Right ventricle myocardium superior (tissue), 1 donor: Measurements from ENCODE around the gene TBX5. TPM values are rescaled to one million over a fixed set of nuclear protein-coding genes. Genes with fewer than 3 reads are reported as not detected.

Source experiments
- ATAC-seq: fragments of 200-7000 bp; cut with Tn5 transposase; one replicate; pipeline ENCODE4 v1.9.1; 2020; ENCODE audit warnings: mild to moderate bottlenecking; ENCODE audit not compliant: poor library complexity
- DNase-seq: peaks from one replicate; pipeline ENCODE4 v3.0.0-alpha.2; 2020
- intact Hi-C: fragments of 100-400 bp; cut with DNase I; formaldehyde crosslinking; loops from one replicate; pipeline ENCODE4 v1.11.2; 2022
- long read RNA-seq: library from polyadenylated mRNA; unstranded; transcript quantifications from one replicate; pipeline ENCODE4 v2.0.0, GENCODE V29; 2021
- total RNA-seq: library from RNA; stranded (reverse); fragmentation: NEBNext Ultra II Directional; extraction: Animal tissue kit (Norgen Biotek cat#: 25700); gene quantifications from one replicate; pipeline ENCODE4 v1.2.1, GENCODE V29; 2021
- donor health status: DM: no; HTN: yes; CAD: no; lungs with severe emphysema.

The TBX5 gene
- 66.6 TPM for total RNA-seq
- long read RNA-seq, transcript TBX5-203 (9 exons, 2,203 nt): major isoform, 46 of 83 reads
- long read RNA-seq, partial matches to known transcripts: 26 of 83 reads
- long read RNA-seq, other reads (novel, unspliced or antisense): 10 of 83 reads

GRCh38 chr12:114405519-114406271, at the start of gene TBX5:
Gene TBX5 (minus strand): TSS chr12:114406144. CDS start chr12:114403898, 2,246 bp downstream.
- intact Hi-C loops: no loop called here
- ATAC-seq: peak; percentile 35
- peak; percentile 50 for DNase-seq

DNA sequence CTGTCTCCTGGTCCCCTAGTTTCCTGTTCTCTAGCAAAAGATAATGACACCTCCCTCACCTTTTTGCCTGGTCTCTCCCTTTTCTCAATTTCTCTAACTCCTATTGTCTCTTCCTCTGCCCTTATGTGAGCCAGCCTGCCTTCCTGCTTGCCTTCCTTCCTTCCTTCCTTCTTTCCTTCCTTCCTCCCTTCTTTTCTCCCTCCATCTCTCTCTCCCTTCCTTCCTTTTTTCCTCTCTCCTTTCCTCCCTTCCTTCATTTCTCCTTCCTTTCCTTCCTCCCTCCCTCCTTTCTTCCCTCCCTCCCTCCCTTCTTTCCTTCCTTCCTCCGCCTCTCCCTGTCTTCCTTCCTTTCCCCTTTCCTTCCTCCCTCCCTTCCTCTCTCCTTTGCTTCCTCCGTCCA, 45.7 kb upstream of the TBX5 start:
- intact Hi-C loops: no loop called here
- DNase-seq (no peak), ATAC-seq (no peak)

- DNase-seq: no peak
- no peak for ATAC-seq
- intact Hi-C loops: no loop called here
These were observed 44.8 kb upstream of the TBX5 start for GRCh38 chr12:114450515-114451300.

DNA sequence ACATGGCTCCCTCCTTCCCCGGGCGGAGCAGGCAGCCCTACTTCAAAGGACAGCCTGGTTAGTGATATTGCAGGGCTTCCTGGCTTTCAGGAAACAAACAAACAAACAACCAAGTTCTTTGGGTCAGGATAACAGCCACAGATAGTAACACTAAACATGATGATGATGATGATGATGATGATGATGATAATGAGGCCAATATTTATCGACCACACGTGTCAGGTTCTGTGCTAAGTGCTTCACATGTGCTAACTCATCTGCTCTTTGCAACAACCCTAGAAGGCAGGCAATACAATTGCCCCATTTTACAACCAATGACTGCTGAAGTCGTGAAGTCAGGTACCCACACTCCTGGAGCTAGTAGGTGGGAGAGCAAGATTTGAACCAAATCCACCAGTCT, 44.1 kb upstream of the TBX5 start:
- no peak for ATAC-seq
- intact Hi-C loops: no loop called here
- no peak for DNase-seq

GRCh38 chr12:114448618-114448933, 42.6 kb upstream of the TBX5 start:
- peak; percentile 51 for ATAC-seq

GRCh38 chr12:114447799-114448617, 42.1 kb upstream of the TBX5 start:
- ATAC-seq (no peak), DNase-seq (no peak)
- intact Hi-C loops: no loop called here

More at GRCh38 chr12:114448618-114448933, 42.6 kb upstream of the TBX5 start:
- intact Hi-C loops: no loop called here
- DNase-seq: peak; percentile 43

- DNase-seq (peak; percentile 61), ATAC-seq (peak; percentile 77)
- intact Hi-C loops: no loop called here
These were observed 41.4 kb upstream of the TBX5 start for GRCh38 chr12:114447274-114447716.

DNA sequence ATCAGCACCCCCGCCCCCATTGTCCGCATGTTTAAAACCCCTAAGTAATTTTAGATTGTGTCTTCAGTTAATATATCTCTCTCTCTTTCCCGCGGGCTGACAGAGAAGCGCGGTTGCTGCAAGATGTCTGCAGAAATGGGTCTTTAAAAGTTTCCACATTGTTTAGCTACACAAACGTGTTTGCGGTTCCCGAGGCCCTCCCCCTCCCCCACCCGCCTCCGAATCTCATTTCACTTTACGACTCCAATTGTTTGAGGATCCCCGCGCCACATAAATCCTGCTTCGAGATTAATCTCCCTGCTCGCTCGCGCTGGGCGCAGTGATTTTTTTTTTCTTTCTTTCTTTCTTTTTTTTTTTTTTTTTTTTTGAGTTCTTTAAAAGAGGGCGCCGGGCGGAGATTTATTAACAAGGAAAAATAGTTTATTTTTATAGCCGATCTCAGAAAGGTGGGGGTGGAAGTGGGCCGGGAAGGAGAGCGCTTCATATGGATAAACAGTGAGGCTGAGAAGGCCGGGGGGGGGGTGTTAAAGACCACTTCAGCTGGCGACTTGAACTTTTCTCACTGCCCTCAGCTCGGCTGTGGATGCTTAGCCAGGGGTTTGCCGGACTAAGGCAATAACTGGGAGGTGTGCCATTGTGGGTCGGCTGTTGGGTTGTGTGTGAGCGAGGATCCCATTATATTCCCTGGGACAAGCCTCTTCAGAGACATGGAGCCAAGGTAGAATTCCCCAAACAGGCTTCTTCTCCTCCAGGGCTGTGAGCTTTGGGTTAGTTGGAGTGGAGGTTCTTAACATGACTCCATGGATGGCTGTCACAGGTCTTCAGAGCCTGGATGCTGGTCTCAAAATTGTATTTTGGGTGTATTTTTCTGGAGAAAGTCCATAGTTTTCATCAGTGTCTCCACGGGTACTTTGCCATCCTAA, 39.7 kb upstream of the TBX5 start:
- intact Hi-C loops: no loop called here
- no peak for ATAC-seq
- DNase-seq: no peak

DNA sequence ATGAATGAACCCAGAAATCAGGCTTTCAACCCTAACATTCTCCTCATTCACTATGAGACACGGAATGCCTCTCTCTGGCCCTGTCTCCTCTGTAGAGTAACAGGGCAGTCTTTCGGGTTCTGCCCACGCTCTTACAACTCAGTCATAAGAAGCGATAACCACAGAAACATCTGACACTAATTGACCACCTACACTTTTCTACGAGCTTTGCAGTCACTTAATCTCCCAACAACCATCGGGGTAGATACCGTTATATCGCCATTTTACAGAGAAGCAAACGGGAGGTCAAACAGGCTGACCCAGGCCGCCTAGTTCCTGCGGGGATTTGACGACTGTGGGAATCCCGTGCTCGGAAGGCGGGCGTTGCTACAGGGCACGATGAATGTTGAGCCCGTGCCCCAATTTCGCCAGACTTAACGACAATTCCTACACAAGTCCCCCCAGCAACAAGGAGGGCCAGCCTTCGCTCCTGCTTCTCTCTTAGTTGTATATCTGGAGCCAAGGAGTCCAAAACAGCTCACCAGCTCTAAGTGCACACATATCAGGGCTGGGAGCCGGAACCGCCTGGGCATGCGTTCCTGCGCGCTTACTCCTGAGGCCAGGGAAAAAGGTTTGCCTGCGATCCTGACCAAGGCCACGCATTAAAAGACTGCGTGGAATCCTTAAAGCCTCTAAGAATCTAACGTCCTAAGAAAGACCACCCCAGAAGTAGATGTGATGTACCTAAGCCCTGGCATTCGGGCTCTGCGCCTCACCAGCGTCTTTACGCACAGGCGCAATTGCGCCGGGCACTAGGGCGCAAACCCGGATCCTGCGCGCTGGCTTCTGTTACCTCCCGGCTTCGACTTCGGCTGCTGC, 38.7 kb upstream of the TBX5 start:
- intact Hi-C loops: no loop called here
- ATAC-seq: no peak

DNA sequence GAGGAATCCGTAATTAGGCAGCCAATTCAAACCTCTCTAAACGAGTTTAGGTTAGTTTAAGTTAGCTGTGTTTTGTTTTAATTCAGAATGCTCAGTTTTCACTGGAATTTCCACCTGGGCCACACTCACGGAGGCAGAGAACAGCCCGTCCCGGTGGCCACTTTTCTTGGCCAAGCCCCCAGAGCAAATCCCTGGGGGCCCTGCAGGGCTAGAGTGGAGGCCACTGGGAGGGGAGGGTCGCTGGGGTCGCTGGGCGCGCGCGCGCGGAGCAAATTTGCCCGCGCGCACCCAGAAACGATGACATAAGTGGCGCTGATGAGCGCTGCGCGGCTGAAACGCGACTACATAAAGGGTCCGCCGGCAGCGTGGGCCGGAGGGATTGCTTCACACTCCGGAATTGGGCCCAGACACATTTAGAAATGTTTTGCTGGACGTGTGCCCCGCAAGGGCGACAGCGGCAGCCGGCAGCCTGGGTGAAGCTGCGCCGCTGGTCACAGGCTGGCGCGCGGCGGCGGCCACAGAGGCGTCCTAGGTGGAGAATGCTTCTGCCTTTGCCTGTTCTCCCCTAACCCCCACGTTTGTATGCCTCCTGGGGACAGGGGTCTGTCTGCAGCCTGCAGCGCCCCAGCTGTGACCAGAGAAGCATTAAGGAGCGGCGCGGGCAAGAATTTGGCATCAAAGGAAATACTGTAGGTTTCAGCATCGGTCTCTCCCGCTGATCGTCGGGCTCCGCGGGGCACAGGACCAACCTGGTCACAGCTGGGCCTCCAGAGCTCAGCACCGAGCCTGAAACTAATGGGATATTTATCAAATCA, 37.9 kb upstream of the TBX5 start:
- intact Hi-C loops: no loop called here
- ATAC-seq (peak; percentile 54), DNase-seq (no peak)

More for the DNA sequence above, 38.7 kb upstream of the TBX5 start:
- no peak for DNase-seq

- ATAC-seq: no peak
- no peak for DNase-seq
- intact Hi-C loops: no loop called here
These were observed 36.6 kb upstream of the TBX5 start for GRCh38 chr12:114442578-114442977.

- DNase-seq (no peak), ATAC-seq (no peak)
- intact Hi-C loops: no loop called here
These were observed 35.6 kb upstream of the TBX5 start for GRCh38 chr12:114441545-114441944.

- DNase-seq (no peak), ATAC-seq (no peak)
- intact Hi-C loops: no loop called here
These were observed 35.1 kb upstream of the TBX5 start for GRCh38 chr12:114441039-114441383.

DNA sequence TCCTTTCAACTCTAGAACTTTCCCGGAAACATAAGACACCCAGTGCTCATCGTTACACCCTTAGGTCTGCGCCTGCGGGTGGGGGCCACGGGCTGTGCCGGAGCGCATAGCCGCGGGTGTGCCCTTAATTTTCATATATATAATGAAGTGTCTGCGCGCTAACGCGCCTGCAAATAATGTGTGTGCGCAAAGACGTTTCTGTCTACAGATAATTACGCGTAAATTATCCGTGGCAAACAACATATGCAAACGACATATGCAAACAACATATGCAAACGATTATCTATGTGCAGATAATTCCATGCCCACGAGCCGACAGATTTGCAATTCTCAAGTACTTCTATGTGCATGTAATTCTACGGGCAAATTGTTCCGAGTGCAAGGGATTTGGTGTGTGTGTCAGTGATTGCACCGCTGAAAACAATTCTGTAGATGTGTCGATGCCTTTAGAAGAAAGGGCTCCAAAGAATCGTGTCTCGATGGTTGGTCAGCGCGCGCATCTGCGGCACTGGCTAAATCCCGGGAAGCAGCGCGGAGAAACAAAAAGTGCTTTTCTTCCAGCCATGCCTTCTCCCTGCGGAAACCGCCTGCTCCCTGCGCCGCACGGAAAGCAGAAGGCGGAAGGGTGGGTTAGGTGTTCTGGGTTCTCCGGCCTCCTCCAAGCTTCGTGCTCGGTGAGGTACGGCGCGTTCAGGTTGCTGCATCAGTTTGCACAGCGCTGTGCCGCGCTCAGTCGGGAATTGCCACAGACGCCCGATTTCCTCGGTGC, 34.5 kb upstream of the TBX5 start:
- intact Hi-C loops: no loop called here
- ATAC-seq (no peak), DNase-seq (no peak)

DNA sequence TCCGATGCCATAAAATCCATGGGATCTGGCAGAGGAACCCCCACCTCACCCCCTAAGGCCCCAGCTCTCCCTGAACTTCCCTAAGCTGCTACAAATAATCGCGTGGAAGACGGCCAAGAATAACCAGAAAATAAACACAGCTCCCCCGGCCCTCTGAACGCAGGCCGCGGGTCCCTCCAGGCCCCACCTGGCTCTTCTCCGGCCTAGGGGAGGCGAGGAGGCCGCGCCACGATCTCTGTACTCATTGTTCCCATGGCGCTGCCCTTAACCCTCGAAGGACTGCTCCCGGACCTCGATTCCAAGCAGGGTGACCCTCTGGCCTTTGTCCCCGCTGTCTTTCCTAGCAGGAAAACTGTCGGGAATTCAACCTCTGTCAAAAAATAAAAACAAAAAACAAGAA, 33.9 kb upstream of the TBX5 start:
- no peak for DNase-seq
- intact Hi-C loops: no loop called here
- ATAC-seq: no peak

- no peak for ATAC-seq
- intact Hi-C loops: no loop called here
- DNase-seq: no peak
These were observed 33.3 kb upstream of the TBX5 start for GRCh38 chr12:114439261-114439683.
